ENCODE data around the gene SRRD.

SRRD gene

GRCh38 chr22:26496456-26496855 lies 12.8 kb downstream of the SRRD start:
- no peak for TF ChIP-seq CTCF (conservative IDR thresholded peaks at IDR 0.05)
- no peak overlapping the region for H3K27ac ChIP-seq

- TF ChIP-seq CTCF (conservative IDR thresholded peaks at IDR 0.05), result no peak
- no peak overlapping the region for H3K27ac ChIP-seq
Measured at GRCh38 chr22:26499188-26499703, 15.6 kb downstream of the SRRD start.

GRCh38 chr22:26501996-26502395 lies 18.3 kb downstream of the SRRD start:
- TF ChIP-seq CTCF (conservative IDR thresholded peaks at IDR 0.05), result no peak
- H3K27ac ChIP-seq, result no peak overlapping the region

- no peak overlapping the region for H3K27ac ChIP-seq
- peak; percentile 81 for TF ChIP-seq CTCF (conservative IDR thresholded peaks at IDR 0.05)
Measured at GRCh38 chr22:26502688-26503561, 19.2 kb downstream of the SRRD start.

- H3K27ac ChIP-seq, result no peak overlapping the region
- TF ChIP-seq CTCF (conservative IDR thresholded peaks at IDR 0.05), result no peak
Measured at GRCh38 chr22:26503758-26504157, 20.1 kb downstream of the SRRD start.

- H3K27ac ChIP-seq, result no peak overlapping the region
- no peak for TF ChIP-seq CTCF (conservative IDR thresholded peaks at IDR 0.05)
Measured at GRCh38 chr22:26508148-26508547, 24.5 kb downstream of the SRRD start.

GRCh38 chr22:26512149-26512793 lies 28.6 kb downstream of the SRRD start, which contains the start of gene TFIP11:
TSS of gene TFIP11 (minus strand) at chr22:26512473. CDS start at chr22:26510272, 2,201 bp downstream.
- peak within 1 kb of the TSS; percentile 72 for H3K27ac ChIP-seq
- no peak for TF ChIP-seq CTCF (conservative IDR thresholded peaks at IDR 0.05)
